Measurements from ENCODE around the gene PRKCE.
"Not testable (repeated sequence)": the region's sequence is repeated elsewhere in the genome, so short reads cannot be mapped to it uniquely, and the experiment has no call there.

Gene PRKCE

GRCh38 chr2:45687964-45688363 is 36.5 kb downstream of the PRKCE start:
- Mint-ChIP-seq H3K27me3 (ENCODE audit: low read depth) (peaks cover 10% of the 10 kb centered on the region), H3K4me3 (no peak overlapping the region), H3K27ac (no peak overlapping the region), H3K36me3 (ENCODE audit: low read depth) (no peaks in the 10 kb centered on the region), H3K4me1 (ENCODE audit: low read depth) (no peaks in the 10 kb centered on the region), H3K9me3 (no peaks in the 10 kb centered on the region)
- no peak for DNase-seq (ENCODE audit: low spot score)

GRCh38 chr2:45688479-45689298 is 37.2 kb downstream of the PRKCE start:
- H3K27me3 Mint-ChIP-seq (ENCODE audit: low read depth): peaks cover 10% of the 10 kb centered on the region
- no peaks in the 10 kb centered on the region for H3K9me3 Mint-ChIP-seq
- no peak overlapping the region for H3K27ac Mint-ChIP-seq
- no peaks in the 10 kb centered on the region for H3K4me1 Mint-ChIP-seq (ENCODE audit: low read depth)
- no peaks in the 10 kb centered on the region for H3K36me3 Mint-ChIP-seq (ENCODE audit: low read depth)
- no peak for DNase-seq (ENCODE audit: low spot score)
- H3K4me3 Mint-ChIP-seq: no peak overlapping the region

DNA sequence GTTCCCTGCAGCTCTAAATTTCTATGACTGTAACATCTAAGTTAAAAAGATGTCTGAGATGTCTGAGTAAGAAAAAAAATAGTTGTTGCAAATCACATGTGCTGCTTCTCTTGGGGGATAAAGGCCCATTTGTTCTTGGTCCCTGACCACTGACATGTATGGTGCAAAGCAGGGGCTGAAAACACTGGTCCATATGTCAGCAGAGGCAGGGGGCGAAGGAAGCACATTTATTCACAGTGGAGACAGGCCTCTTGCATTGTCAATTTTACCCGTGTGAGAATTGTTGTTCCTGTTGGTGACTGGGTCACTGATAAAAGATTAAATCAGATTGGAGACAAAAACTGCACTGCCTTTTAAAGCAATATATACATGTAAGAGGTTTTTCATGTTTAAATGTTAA is 38.8 kb downstream of the PRKCE start:
- H3K4me1 Mint-ChIP-seq (ENCODE audit: low read depth): no peaks in the 10 kb centered on the region
- no peak overlapping the region for H3K27ac Mint-ChIP-seq
- no peak for DNase-seq (ENCODE audit: low spot score)
- H3K27me3 Mint-ChIP-seq (ENCODE audit: low read depth): peaks cover 10% of the 10 kb centered on the region
- H3K9me3 Mint-ChIP-seq: no peaks in the 10 kb centered on the region
- no peak overlapping the region for H3K4me3 Mint-ChIP-seq
- H3K36me3 Mint-ChIP-seq (ENCODE audit: low read depth): no peaks in the 10 kb centered on the region

DNA sequence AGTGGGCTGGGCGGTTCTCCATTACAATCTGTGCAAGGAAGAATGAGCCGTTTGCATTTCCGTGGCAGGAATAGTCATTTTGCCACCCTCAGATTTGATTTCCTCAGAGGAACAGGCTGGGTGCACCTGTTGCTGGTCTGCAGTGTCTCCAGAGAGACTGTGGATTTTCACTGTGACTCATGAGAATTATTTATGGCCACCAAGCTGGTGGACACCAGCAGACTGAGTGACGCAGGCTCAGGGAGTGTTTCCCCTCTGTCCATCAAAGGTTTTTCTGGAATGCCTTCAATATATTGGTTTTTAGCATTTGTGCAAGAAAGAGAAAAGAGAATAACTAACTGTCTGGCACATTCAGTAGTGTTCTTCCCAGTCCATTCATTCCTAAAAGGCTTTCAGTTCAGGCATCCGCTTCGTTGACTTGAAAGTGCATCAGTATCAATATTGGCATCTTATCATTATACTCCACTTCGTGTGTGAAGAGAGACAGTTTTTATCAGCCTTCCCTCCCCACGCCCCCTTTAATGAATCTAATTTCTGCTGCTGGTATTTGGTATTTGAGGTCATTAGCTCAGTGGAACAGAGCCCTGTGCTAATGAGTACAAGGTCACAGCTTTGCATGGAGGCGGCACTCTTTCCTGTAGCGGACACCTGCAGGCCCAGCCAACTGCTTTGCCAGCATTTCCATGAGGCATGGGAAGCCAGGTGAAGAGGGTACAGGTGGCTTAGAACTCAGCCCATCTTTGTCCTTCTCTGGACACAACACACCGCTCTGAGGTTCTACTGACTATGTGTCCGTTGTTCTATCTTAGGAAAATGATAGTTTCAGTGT is 39.9 kb downstream of the PRKCE start:
- H3K4me1 Mint-ChIP-seq (ENCODE audit: low read depth): no peaks in the 10 kb centered on the region
- no peak overlapping the region for H3K27ac Mint-ChIP-seq
- no peaks in the 10 kb centered on the region for H3K9me3 Mint-ChIP-seq
- H3K27me3 Mint-ChIP-seq (ENCODE audit: low read depth): peaks cover 6% of the 10 kb centered on the region
- H3K4me3 Mint-ChIP-seq: no peak overlapping the region
- DNase-seq (ENCODE audit: low spot score): no peak
- H3K36me3 Mint-ChIP-seq (ENCODE audit: low read depth): no peaks in the 10 kb centered on the region

DNA sequence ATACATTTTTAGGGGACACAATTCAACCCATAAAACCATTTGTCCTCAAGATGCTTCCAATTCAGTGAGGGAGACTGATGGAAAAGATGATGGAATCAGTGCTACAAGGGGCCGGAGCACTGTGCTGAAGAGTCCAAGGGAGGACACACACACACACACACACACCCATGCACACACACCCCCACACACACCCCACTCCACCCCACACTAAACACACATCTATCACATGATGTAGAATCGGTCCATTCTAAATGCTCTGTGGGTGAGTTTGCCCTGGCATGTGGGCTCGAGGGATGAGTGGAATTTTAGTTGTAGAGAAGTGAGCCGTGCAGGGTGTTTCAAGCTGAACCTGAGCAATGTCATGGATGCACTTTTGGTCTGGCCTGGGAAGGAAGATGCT is 41.1 kb downstream of the PRKCE start:
- no peak overlapping the region for H3K27ac Mint-ChIP-seq
- DNase-seq (ENCODE audit: low spot score): no peak
- no peak overlapping the region for H3K4me3 Mint-ChIP-seq
- no peaks in the 10 kb centered on the region for H3K36me3 Mint-ChIP-seq (ENCODE audit: low read depth)
- H3K27me3 Mint-ChIP-seq (ENCODE audit: low read depth): peaks cover 6% of the 10 kb centered on the region
- no peaks in the 10 kb centered on the region for H3K9me3 Mint-ChIP-seq
- no peaks in the 10 kb centered on the region for H3K4me1 Mint-ChIP-seq (ENCODE audit: low read depth)

DNA sequence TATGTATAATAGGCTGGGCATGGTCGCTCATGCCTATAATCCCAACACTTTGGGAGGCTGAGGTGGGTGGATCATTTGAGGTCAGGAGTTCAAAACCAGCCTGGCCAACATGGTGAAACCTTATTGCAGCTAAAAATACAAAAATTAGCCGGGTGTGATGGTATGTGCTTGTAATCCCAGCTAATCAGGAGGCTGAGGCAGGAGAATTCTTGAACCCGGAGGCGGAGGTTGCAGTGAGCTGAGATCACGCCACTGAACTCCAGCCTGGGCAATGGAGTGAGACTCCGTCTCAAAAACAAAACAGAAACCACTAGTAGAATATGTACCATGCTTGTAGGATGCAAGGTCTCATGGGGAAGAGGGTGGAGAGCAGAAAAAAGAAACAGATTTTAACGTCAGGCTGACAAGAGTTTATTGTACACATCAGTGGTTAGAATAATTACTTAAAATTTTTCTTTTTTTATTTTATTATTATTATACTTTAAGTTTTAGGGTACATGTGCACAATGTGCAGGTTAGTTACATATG is 44.1 kb downstream of the PRKCE start:
- DNase-seq (ENCODE audit: low spot score); H3K27ac Mint-ChIP-seq; H3K4me1 Mint-ChIP-seq (ENCODE audit: low read depth); H3K4me3 Mint-ChIP-seq; H3K27me3 Mint-ChIP-seq (ENCODE audit: low read depth); H3K36me3 Mint-ChIP-seq (ENCODE audit: low read depth); H3K9me3 Mint-ChIP-seq: not testable (repeated sequence)

DNA sequence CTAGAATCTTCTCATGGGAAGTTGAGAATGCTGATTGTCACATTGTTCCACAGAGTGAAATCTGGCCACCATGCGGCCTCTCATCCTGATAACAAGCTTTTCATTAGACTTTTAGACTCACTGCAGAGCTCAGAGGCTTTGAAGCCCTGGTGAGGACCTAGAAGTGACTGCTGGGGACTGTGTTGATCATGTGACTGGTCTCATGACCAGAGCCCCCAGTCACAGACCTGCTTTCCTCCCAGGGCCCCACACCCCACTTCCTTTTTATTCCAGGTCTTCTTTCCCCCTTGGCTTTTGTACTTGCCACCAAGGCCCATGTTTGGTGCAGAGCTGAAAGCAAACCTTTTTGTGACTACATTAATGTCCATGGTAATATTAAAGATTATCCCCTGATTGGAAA is 45.2 kb downstream of the PRKCE start:
- Mint-ChIP-seq H3K9me3 (no peaks in the 10 kb centered on the region), H3K36me3 (ENCODE audit: low read depth) (no peaks in the 10 kb centered on the region), H3K27ac (no peak overlapping the region), H3K27me3 (ENCODE audit: low read depth) (no peaks in the 10 kb centered on the region), H3K4me3 (no peak overlapping the region), H3K4me1 (ENCODE audit: low read depth) (peaks cover 4% of the 10 kb centered on the region)
- no peak for DNase-seq (ENCODE audit: low spot score)

DNA sequence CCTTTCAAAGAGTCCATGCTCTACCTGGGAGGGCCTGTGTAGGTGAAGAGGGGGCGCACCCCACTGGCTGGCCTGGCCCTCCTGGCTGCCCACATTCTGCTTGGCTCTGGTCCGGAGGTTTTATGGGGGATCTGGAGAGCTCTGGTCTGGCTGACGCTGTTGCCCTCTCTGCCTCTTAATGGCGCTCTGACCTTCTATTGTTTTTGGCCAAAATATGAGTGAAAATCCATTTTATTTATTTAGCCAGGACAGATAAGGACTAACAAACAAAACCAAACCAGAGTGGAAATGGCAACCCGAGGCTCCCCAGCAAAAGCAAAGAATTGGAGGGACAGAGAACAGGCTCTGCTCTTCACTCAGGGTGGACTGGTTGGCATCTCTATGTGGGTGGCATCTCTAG is 45.7 kb downstream of the PRKCE start:
- Mint-ChIP-seq H3K27me3 (ENCODE audit: low read depth) (no peaks in the 10 kb centered on the region), H3K36me3 (ENCODE audit: low read depth) (no peaks in the 10 kb centered on the region), H3K27ac (no peak overlapping the region), H3K4me1 (ENCODE audit: low read depth) (peaks cover 4% of the 10 kb centered on the region), H3K9me3 (no peaks in the 10 kb centered on the region), H3K4me3 (no peak overlapping the region)
- DNase-seq (ENCODE audit: low spot score): no peak

- H3K27ac Mint-ChIP-seq: no peak overlapping the region
- H3K36me3 Mint-ChIP-seq (ENCODE audit: low read depth): no peaks in the 10 kb centered on the region
- peaks cover 4% of the 10 kb centered on the region for H3K4me1 Mint-ChIP-seq (ENCODE audit: low read depth)
- no peaks in the 10 kb centered on the region for H3K9me3 Mint-ChIP-seq
- H3K27me3 Mint-ChIP-seq (ENCODE audit: low read depth): no peaks in the 10 kb centered on the region
- no peak overlapping the region for H3K4me3 Mint-ChIP-seq
- DNase-seq (ENCODE audit: low spot score): no peak
Measured at GRCh38 chr2:45698554-45698953, 47.1 kb downstream of the PRKCE start.

DNA sequence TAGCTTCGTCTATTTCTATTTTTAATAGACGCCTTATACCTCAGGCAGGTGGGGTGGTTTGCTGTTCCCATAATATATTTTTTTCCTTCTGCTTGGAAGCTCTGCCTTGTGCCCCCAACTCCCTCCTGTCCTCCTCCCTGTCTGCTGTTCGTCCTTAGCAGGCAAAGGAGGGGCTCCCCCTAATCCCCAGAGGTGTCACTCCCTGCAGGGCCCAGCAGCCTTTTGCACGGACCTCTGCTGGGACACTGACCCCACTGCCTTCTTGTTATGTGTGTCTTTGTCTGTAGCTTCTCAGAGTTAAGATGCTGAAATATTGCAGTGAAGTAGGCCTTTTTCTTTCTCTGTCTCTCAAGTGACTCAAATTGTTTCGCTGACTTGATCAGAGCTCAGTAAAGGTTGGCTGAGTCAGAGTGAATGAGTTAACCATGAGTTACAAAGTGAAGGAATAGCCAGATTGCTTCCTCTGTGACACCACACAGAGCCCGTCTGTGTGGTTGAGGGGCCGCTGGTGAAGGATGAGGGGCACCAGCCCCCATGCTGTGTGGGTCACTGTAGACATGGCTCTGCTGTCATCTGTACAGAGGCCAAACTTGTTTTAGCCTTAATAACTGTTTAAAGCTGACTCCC is 47.7 kb downstream of the PRKCE start:
- H3K4me3 Mint-ChIP-seq: no peak overlapping the region
- H3K9me3 Mint-ChIP-seq: no peaks in the 10 kb centered on the region
- no peak for DNase-seq (ENCODE audit: low spot score)
- H3K27ac Mint-ChIP-seq: no peak overlapping the region
- no peaks in the 10 kb centered on the region for H3K27me3 Mint-ChIP-seq (ENCODE audit: low read depth)
- H3K36me3 Mint-ChIP-seq (ENCODE audit: low read depth): no peaks in the 10 kb centered on the region
- H3K4me1 Mint-ChIP-seq (ENCODE audit: low read depth): peaks cover 4% of the 10 kb centered on the region

DNA sequence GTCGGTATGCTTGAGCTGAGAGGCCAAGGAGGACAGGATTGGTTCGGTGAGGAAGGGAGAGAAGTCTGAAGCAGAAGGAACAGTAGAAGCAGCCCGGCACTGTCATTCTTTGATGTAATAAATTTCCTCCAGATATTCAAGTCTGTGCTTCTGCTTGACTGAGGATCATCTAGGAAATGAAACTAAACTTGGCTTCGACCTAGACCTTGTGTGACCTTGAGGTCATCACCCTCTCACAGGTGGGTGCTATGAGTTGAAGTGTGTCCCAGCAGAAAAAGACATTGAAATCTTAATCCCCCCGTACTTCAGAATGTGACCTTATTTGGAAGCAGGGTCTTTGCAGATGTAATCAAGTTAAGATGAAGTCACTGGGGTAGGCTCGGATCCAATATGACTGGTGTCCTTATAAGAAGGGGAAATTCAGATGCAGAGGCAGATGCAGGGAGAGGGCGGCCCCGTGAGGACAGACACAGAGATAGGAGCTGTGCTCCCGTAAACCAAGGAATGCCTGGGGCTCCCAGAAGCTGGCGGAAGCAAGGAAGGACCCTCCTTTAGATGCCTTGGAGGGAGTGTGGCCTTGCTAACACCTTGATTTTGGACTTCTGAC is 49.0 kb downstream of the PRKCE start:
- H3K36me3 Mint-ChIP-seq (ENCODE audit: low read depth): no peaks in the 10 kb centered on the region
- no peak for DNase-seq (ENCODE audit: low spot score)
- H3K27ac Mint-ChIP-seq: no peak overlapping the region
- no peaks in the 10 kb centered on the region for H3K27me3 Mint-ChIP-seq (ENCODE audit: low read depth)
- H3K4me1 Mint-ChIP-seq (ENCODE audit: low read depth): peaks cover 4% of the 10 kb centered on the region
- no peak overlapping the region for H3K4me3 Mint-ChIP-seq
- H3K9me3 Mint-ChIP-seq: no peaks in the 10 kb centered on the region

DNA sequence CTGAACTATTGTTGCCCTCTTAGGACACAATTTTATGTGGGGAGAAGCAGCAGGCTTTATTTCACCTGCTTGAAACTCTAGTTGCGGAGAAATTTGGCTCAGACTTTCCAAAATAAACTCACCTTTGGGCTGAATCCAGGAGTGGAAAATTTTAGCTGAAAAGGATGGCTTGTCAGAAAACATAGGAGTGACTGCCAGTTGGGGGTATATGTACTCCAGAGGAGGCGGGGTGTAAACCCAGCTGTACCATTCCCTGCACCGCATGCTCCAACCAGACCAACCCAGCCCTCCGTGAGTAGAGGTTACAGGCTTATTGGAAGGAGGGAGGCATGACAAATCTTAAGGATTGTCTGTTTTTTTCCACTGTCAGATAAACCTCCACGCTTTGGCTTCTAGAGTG is 53.8 kb downstream of the PRKCE start:
- Mint-ChIP-seq H3K27me3 (ENCODE audit: low read depth) (no peaks in the 10 kb centered on the region), H3K4me3 (no peak overlapping the region), H3K4me1 (ENCODE audit: low read depth) (no peaks in the 10 kb centered on the region), H3K9me3 (peaks cover 10% of the 10 kb centered on the region), H3K27ac (no peak overlapping the region), H3K36me3 (ENCODE audit: low read depth) (peaks cover 6% of the 10 kb centered on the region)
- no peak for DNase-seq (ENCODE audit: low spot score)

DNA sequence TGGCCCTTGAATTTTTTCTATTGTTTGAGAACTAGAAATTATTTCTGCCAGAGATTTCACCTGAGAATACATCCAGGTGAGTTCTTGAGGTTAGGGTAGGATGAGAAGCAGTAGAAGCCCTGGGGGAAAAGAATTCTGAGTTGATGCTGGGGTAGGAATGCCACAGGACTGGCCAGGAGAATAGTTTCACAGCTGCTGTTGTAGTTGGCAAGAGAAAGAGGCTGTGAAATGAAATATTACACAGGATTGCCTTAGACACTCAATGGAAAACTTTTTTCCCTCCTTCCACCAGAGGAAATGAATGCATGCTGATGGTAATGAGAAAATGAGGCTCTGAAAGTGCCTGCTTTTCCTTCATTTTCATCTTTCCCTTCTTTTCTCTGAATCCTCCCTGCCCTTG is 54.6 kb downstream of the PRKCE start:
- H3K4me1 Mint-ChIP-seq (ENCODE audit: low read depth): no peaks in the 10 kb centered on the region
- peaks cover 10% of the 10 kb centered on the region for H3K9me3 Mint-ChIP-seq
- DNase-seq (ENCODE audit: low spot score): no peak
- H3K4me3 Mint-ChIP-seq: no peak overlapping the region
- peaks cover 7% of the 10 kb centered on the region for H3K36me3 Mint-ChIP-seq (ENCODE audit: low read depth)
- H3K27me3 Mint-ChIP-seq (ENCODE audit: low read depth): no peaks in the 10 kb centered on the region
- H3K27ac Mint-ChIP-seq: no peak overlapping the region

DNA sequence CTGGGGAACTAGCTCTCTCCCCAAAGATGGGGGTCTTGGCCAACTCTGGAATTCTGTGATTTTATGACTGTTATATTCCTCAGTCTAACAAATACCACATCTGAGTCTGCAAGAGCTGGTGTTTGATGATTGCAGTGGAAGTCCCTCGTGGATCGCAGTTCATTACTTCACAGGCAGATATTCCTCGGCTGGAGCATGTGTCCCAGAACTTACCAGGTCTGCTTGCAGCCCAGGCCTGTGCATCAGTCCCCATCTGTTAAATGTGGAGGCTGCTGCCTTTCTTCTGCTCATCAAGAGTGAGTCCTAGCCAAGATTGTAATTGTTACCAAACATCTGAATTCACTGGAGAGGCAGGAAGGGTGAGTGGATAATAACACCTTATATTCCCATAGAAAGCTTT is 55.5 kb downstream of the PRKCE start:
- DNase-seq (ENCODE audit: low spot score): no peak
- Mint-ChIP-seq H3K9me3 (peaks cover 10% of the 10 kb centered on the region), H3K27ac (no peak overlapping the region), H3K4me1 (ENCODE audit: low read depth) (no peaks in the 10 kb centered on the region), H3K36me3 (ENCODE audit: low read depth) (peaks cover 7% of the 10 kb centered on the region), H3K27me3 (ENCODE audit: low read depth) (no peaks in the 10 kb centered on the region), H3K4me3 (no peak overlapping the region)
